ENCODE results near the gene EYA3.

DNA sequence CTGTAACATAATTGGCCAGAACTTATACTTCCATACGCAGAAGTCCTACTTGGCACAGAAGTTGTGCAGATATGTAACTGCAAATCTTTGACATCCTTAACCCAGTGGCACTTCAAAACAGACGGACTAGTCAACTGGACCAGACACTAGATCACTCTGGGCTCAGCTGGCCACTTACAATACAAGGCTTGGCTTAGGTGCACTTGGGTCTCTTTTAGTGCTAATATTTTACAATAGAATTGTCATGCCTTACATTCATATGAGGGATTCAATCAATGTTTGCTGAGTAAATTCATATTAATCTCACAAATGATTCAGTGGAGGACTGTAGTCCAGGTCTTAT lies 108.6 kb downstream of the EYA3 start:
- TF ChIP-seq, protein P1, sequence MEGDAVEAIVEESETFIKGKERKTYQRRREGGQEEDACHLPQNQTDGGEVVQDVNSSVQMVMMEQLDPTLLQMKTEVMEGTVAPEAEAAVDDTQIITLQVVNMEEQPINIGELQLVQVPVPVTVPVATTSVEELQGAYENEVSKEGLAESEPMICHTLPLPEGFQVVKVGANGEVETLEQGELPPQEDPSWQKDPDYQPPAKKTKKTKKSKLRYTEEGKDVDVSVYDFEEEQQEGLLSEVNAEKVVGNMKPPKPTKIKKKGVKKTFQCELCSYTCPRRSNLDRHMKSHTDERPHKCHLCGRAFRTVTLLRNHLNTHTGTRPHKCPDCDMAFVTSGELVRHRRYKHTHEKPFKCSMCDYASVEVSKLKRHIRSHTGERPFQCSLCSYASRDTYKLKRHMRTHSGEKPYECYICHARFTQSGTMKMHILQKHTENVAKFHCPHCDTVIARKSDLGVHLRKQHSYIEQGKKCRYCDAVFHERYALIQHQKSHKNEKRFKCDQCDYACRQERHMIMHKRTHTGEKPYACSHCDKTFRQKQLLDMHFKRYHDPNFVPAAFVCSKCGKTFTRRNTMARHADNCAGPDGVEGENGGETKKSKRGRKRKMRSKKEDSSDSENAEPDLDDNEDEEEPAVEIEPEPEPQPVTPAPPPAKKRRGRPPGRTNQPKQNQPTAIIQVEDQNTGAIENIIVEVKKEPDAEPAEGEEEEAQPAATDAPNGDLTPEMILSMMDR (IDR thresholded peaks at IDR 0.05), result no peak
- TF ChIP-seq POLR2A (IDR thresholded peaks at IDR 0.05), result no peak
